Adrenal gland (tissue), 12 donors: ENCODE results near the gene KAZALD1. TPM values are rescaled to one million over a fixed set of nuclear protein-coding genes. Genes with fewer than 3 reads are reported as not detected.
A peak's percentile ranks its signal among the peaks of the same experiment; 100 is the strongest.

Source experiments
- DNase-seq, 7 donors: peaks; one replicate each; pipeline ENCODE4 v3.0.0-alpha.2; 2019 to 2020
- H3K27ac ChIP-seq, 5 donors: fragments of 200-600 bp; sonication (generic) in 4 of 5; 1 replicate in 3 of 5; 2 replicates in 2 of 5; pipeline versions ENCODE4 v1.5.1 to v1.8.0; 2016 to 2020; ENCODE audit warnings: mild to moderate bottlenecking in 1 of 5
- H3K27me3 ChIP-seq: fragments of 200-600 bp; 2 replicates; pipeline ENCODE4 v1.8.0; 2021
- H3K36me3 ChIP-seq, 2 donors: fragments of 200-600 bp; replicated peaks in 1 of 2; 1 replicate in 1 of 2; 2 replicates in 1 of 2; pipeline versions ENCODE4 v1.5.1 to v1.8.0; 2018 to 2022
- H3K4me1 ChIP-seq, 2 donors: fragments of 200-600 bp; replicated peaks in 1 of 2; 1 replicate in 1 of 2; 2 replicates in 1 of 2; pipeline versions ENCODE4 v1.5.1 to v1.8.0; 2018 to 2021
- H3K4me3 ChIP-seq, 4 donors: fragments of 200-600 bp; sonication (generic) in 3 of 4; one replicate each; pipeline ENCODE4 v1.5.1; 2016 to 2018
- H3K9me3 ChIP-seq, 3 donors: fragments of 200-600 bp; sonication (generic) in 1 of 3; replicated peaks in 1 of 3; 1 replicate in 2 of 3; 2 replicates in 1 of 3; pipeline versions ENCODE4 v1.5.1 to v1.8.0; 2016 to 2021
- POLR2A ChIP-seq, 2 donors: fragments of 450-650 bp; IDR thresholded peaks; one replicate each; pipeline ENCODE4 v1.6.1; 2017; ENCODE audit warnings: antibody characterized with exemption in 2 of 2, mild to moderate bottlenecking in 2 of 2, moderate library complexity in 1 of 2
- WGBS, 4 donors: extraction: QIAGEN DNeasy Blood & Tissue Kit in 2 of 4; methylation state at CpG; one replicate each; pipeline versions ENCODE4 v1.1.5 to v1.1.7; 2013 to 2017; 5-methylcytosine and 5-hydroxymethylcytosine counted together
- intact Hi-C, 2 donors: fragments of 100-400 bp; cut with DNase I; formaldehyde crosslinking; loops; one replicate each; pipeline versions ENCODE4 v1.14.1 to v1.15.0; 2022 to 2023
- polyA plus RNA-seq, 3 donors: library from polyadenylated mRNA; stranded (reverse); fragments of 200-250 nt in 2 of 3; fragments of 350-450 nt in 1 of 3; fragmentation: Illumina TruSeq in 1 of 3; extraction: RNeasy Lipid Tissue Mini Kit (QIAGEN cat#74804) in 1 of 3; gene quantifications; one replicate each; pipeline ENCODE4 v1.2.3, GENCODE V29; 2013 to 2014
- total RNA-seq, 9 donors: library from RNA; depleted of rRNA in 4 of 9; stranded (reverse); fragments of >200 nt in 4 of 9; fragments of 120-200 nt in 1 of 9; fragmentation: NEBNext Ultra II Directional in 1 of 9; extraction: Animal tissue kit (Norgen Biotek cat#: 25700) in 1 of 9; gene quantifications; one replicate each; pipeline versions ENCODE4 v1.1.0 to v1.2.4, GENCODE V29; 2013 to 2023
- TF ChIP-seq, protein P1 (sequence below), 6 experiments: fragments of 450-650 bp in 4 of 6; fragments of 200-600 bp in 2 of 6; sonication (generic) in 1 of 6; IDR thresholded peaks; 1 replicate in 5 of 6; 2 replicates in 1 of 6; pipeline versions ENCODE4 v1.5.1 to v1.8.0; 2016 to 2021; ENCODE audit warnings: antibody characterized with exemption in 6 of 6, mild to moderate bottlenecking in 2 of 6, moderate library complexity in 1 of 6
- donor health status: healthy with polysubstance abuse.
- donor health status: Bipolar disorder and iron deficiency.
- donor health status: DM: yes; HTN: yes; CAD: no.
- donor health status: DM: no; HTN: no; CAD: no.
- donor health status: DM: no; HTN: no; CAD: no.
- donor health status: DM: yes; HTN: yes; CAD: no.

The KAZALD1 gene
- total and polyA plus RNA-seq, 12 donors = 0.55 to 5.4 (median 2.1) TPM

- 65 to 71% (median 69%) methylated on average over 4 of the region's 4 CpGs for WGBS, 4 donors
- Histone ChIP-seq H3K27me3 (peaks cover 7% of the 10 kb centered on the region), H3K27ac (peak overlapping the region; percentile 86 to 95 (median 89)), H3K4me3 (peak overlapping the region in 2 of 4 donors; percentile 52 to 58), H3K4me1 (peaks cover 3 to 19% of the 10 kb centered on the region in 2 donors), H3K9me3 (no peaks in the 10 kb centered on the region), H3K36me3 (peaks cover 0 to 30% of the 10 kb centered on the region in 2 donors)
- intact Hi-C loops = no loop called here
- DNase-seq = no peak
- TF ChIP-seq, protein P1, sequence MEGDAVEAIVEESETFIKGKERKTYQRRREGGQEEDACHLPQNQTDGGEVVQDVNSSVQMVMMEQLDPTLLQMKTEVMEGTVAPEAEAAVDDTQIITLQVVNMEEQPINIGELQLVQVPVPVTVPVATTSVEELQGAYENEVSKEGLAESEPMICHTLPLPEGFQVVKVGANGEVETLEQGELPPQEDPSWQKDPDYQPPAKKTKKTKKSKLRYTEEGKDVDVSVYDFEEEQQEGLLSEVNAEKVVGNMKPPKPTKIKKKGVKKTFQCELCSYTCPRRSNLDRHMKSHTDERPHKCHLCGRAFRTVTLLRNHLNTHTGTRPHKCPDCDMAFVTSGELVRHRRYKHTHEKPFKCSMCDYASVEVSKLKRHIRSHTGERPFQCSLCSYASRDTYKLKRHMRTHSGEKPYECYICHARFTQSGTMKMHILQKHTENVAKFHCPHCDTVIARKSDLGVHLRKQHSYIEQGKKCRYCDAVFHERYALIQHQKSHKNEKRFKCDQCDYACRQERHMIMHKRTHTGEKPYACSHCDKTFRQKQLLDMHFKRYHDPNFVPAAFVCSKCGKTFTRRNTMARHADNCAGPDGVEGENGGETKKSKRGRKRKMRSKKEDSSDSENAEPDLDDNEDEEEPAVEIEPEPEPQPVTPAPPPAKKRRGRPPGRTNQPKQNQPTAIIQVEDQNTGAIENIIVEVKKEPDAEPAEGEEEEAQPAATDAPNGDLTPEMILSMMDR (IDR thresholded peaks at IDR 0.05) = no peak
Observed at GRCh38 chr10:101042118-101042517, 19.7 kb upstream of the KAZALD1 start.

- H3K27ac ChIP-seq = peak overlapping the region; percentile 86 to 95 (median 89)
- 2 to 5% (median 3%) methylated on average over 33 to 40 of the region's 40 CpGs for WGBS, 4 donors
- DNase-seq = peak; percentile 96 to 99 (median 98)
- H3K36me3 ChIP-seq = peaks cover 0 to 23% of the 10 kb centered on the region in 2 donors
- peaks cover 3 to 19% of the 10 kb centered on the region in 2 donors for H3K4me1 ChIP-seq
- intact Hi-C loops = no loop called here
- H3K4me3 ChIP-seq = peak overlapping the region in 3 of 4 donors; percentile 52 to 58 (median 56)
- TF ChIP-seq, protein P1 (IDR thresholded peaks at IDR 0.05) = no peak
- TF ChIP-seq POLR2A (IDR thresholded peaks at IDR 0.05) = peak; percentile 38 to 65
- no peaks in the 10 kb centered on the region for H3K9me3 ChIP-seq
- peaks cover 13% of the 10 kb centered on the region for H3K27me3 ChIP-seq
Observed at GRCh38 chr10:101042667-101043362, 19.0 kb upstream of the KAZALD1 start.

DNA sequence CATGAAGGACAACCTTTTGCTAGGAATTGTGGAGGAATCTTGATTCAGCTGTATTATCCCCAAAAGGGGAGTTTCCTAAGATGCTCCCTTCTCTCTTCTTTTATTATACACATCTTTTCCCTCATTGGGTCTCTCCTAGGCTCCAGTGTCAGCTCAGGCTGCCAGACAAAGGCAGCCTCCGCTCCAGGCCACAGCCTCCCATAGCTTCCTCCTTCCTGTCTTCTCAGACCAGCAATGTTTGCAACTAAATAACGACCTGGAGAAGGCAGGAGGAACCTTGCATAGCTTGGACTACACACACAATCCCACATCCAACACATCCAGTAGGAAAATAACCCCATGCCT, 18.5 kb upstream of the KAZALD1 start:
- Histone ChIP-seq H3K4me3 (peak overlapping the region in 3 of 4 donors; percentile 52 to 58 (median 56)), H3K27ac (peak overlapping the region; percentile 86 to 95 (median 89)), H3K27me3 (peaks cover 18% of the 10 kb centered on the region), H3K36me3 (peaks cover 0 to 18% of the 10 kb centered on the region in 2 donors), H3K4me1 (peaks cover 3 to 19% of the 10 kb centered on the region in 2 donors), H3K9me3 (no peaks in the 10 kb centered on the region)
- WGBS, 4 donors = 11 to 29% (median 22%) methylated on average over 2 of the region's 2 CpGs
- no peak for DNase-seq
- TF ChIP-seq, protein P1 (IDR thresholded peaks at IDR 0.05) = no peak
- no peak for TF ChIP-seq POLR2A (IDR thresholded peaks at IDR 0.05)
- intact Hi-C loops = no loop called here

DNA sequence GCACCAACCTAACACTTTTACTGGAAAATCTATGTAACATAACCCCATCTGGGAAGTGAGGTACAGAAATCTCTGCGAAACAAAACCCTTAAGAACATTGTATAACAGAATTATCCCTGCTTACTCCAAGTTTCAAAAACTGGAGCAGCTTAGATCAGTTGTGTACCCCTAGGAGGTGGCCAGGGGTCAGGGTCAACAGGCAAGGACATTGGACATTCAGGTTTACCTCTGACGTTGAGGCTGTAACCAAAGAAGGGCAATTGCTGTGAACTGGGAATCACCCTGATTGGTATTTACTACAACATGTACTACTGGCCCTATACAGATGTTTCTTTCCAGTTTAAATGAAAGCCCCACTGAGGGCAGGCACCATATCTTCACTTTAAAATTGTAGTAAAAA, 17.7 kb upstream of the KAZALD1 start:
- DNase-seq = no peak
- Histone ChIP-seq H3K36me3 (peaks cover 0 to 10% of the 10 kb centered on the region in 2 donors), H3K4me3 (no peak overlapping the region), H3K27ac (no peak overlapping the region), H3K9me3 (no peaks in the 10 kb centered on the region), H3K27me3 (peaks cover 25% of the 10 kb centered on the region), H3K4me1 (peaks cover 3 to 19% of the 10 kb centered on the region in 2 donors)
- TF ChIP-seq, protein P1 (IDR thresholded peaks at IDR 0.05) = no peak
- no peak for TF ChIP-seq POLR2A (IDR thresholded peaks at IDR 0.05)
- intact Hi-C loops = no loop called here
- 50 to 73% (median 70%) methylated on average over 2 of the region's 2 CpGs for WGBS, 4 donors
